ENCODE results near the gene BEND3.
"Not testable (repeated sequence)": the region's sequence is repeated elsewhere in the genome, so short reads cannot be mapped to it uniquely, and the experiment has no call there.

BEND3 gene

DNA sequence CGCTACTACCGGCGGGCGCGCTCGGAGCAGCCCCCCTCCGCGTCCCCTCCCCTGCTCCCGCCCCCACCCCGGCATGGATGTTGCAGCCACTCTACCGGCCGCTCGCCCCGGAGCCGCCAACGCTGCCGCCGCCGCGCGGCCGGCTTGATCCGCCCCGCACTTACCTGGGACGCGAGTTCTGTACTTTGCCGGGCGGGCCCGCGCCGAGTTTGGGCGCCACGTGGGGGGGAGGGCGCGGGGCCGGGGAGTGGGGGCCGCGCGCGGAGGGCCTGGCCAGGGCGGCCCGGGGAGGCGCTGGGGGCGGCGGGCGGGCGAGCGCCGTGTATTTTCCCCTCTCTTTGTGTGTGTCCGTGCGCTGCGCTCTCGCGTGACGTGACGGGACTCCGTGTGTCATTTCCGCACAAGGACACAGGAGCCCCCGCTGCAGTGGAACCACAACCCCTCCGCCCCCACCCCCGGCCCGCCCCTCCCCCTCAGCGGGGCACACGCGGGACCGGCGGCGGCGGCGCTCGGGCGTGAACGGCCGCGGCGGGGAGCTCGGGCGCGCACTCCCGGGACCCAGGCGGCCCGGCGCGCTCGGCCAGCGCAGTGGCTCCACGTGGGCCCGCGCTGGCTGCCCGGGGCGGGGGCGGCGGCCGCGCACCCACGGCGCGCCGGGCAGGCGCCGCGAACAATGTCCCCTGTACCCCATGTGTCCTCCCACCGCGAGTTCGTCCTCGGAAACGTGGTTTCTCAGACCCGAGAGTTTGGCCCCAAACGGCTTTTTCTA is at the start of gene BEND3:
Gene BEND3 (minus strand): TSS at position 590 of the 769 bp plus-strand sequence. CDS start 16,230 bp downstream, outside the sequence.
- DNase-seq, result peak; percentile 38

DNA sequence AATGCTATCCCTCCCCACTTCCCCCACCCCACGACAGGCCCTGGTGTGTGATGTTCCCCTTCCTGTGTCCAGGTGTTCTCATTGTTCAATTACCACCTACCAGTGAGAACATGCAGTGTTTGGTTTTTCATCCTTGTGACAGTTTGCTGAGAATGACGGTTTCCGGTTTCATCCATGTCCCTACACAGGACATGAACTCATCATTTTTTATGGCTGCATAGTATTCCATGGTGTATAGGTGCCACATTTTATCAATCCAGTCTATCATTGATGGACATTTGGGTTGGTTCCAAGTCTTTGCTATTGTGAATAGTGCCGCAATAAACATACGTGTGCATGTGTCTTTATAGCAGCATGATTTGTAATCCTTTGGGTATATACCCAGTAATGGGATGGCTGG is 49.0 kb upstream of the BEND3 start:
- DNase-seq, result not testable (repeated sequence)

DNA sequence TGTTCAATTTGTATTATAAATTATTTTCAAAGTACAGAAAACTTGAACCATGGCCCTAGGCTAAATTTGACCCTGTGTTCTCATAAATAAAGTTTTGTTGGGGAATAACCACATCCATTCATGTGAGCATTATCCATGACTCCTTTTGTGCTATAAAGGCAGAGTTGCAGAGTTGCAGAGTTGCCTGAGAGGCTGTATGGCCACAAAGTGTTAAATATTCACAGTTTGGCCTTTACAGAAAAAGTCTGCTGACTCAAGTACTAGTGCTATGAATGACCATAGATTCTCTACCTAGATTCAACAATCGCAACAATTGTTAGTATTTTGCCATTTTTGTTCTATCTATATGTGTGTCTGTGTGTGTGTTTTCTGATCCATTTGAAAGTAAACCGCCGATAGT is 46.2 kb upstream of the BEND3 start:
- DNase-seq, result no peak

DNA sequence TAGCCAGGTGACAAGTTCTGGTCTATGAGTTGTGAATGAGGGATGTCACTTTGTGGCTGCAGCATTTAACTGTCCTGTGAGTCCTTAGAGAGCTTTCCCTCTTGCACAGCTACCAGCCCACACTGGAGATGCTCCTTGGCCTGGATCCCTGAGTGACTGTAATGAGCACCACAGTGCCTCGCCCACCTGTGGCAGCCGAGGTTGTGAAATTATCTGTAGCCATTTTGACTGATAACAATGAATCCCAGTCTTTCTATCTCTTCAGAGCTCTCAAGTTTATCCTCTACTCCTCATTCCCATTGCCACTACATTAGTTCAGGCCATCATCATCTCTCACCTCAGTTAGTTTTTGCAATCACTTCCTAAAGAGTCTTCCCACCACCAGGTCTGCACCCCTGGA is 41.3 kb upstream of the BEND3 start:
- DNase-seq, result no peak

DNA sequence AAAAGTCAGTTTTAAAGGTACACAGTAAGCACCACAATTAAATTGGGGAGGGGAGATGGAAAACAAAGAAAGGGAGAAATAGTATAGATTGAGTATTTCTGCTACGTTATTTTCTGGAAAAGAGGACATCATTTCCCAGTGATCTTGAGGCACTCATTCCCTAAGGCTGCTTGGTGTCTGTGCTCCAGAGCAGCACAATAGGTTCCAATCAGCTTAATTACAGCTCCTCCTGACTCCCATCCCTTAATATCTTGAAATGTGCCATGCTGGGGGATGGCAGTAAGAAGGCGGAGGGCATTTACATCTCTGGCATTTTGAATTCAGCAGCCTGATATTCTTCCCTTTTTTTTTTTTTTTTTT is 39.5 kb upstream of the BEND3 start:
- DNase-seq, result no peak

DNA sequence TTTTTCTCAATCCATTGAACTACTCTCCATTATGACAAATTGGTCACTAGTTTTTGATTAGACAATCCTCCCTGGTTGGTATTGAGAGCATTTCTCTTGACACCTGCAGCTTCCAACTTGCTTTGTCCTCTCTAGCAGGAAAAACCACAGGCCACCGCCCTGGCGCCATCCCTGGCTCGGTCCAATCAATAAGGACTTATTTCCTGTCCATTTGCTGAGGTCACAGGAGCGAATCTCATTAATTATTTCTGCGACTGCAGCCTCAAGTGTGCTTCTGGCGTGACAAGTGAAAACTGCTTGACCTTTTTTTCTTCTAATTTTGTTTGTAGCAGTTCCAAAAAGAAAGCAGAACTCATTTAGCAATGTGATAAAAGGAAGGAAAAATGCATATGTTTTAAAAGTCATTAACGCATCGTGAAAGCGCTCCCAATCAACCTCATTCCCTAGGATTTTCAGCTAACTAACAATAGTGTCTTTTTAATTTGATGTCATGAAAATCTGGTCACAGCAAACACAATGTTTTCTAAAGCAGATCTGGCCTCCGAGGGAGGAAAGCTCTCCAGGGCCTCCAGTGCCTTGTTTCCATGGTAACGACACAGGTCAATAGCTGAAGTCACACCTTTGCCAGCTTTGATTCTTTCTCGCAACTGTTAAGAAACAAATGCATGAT is 39.0 kb upstream of the BEND3 start:
- DNase-seq, result no peak

DNA sequence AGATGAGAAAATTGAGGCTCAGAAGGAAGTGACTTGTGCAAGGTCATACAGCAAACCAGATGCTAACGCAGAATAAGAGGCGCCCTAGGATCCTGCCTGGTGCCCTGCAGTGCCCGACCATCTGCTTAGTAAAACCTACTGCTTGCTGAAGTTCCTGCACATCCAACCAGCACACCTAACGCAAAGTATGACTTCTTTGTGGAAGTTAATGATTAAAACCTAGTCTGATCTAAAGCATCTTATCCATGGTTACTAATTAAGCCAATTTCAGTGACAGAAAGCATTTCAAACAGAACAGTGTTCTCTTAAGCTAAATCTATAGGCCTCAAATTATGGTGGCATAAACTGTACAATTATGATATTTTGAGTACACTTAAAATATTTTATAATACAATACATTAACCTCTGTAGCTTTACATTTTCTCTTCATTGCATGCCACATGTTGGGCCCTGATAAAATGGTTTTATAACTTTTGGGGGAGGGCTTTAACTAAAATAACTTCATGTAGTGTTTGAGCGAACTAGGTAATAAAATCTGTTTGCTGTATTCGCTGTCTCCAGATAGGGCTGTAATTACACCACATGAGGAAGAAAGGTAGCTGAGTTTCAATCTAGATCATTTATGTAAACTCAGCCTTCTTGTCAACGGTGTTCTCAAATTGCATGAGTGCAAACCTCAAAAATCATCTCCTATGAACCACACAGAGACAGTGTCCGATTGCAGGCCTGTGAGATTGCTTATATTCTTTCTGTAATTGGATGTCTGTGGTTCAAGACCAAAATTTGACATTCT is 37.5 kb upstream of the BEND3 start:
- DNase-seq, result no peak

DNA sequence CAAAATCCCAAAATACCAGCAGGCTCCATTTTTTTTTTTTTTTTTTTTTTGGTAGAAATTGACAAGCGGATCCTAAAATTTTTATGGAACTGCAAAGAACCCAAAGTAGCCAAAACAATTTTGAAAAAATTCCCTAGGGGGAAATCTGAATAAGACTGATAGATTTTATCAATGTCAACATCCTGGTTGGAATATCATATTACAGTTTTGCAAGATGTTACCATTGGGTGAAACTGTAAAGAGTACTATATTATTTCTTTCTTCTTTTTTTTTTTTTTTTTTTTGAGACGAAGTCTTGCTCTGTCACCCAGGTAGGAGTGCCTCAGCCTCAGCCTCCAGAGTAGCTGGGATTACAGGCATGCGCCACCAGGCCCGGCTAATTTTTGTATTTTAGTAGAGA is 29.4 kb upstream of the BEND3 start:
- DNase-seq, result no peak

DNA sequence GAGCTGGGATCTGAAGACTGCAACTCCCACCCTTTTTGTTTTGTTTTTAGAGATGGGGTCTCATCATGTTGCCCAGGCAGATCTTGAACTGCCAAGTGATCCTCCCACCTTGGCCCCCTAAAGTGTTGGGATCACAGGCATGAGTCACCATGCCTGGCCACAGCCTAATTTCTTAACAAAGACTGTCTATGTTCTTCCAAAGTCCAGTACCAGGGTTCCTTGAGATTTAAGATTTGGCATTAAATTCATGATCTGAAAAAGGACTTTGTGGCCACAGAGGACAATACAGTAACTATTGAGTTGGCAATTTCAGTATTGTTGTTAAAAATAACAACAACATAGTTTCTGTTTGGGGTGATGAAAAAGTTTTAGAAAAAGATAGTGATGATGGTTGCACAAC is 28.7 kb upstream of the BEND3 start:
- DNase-seq, result no peak

DNA sequence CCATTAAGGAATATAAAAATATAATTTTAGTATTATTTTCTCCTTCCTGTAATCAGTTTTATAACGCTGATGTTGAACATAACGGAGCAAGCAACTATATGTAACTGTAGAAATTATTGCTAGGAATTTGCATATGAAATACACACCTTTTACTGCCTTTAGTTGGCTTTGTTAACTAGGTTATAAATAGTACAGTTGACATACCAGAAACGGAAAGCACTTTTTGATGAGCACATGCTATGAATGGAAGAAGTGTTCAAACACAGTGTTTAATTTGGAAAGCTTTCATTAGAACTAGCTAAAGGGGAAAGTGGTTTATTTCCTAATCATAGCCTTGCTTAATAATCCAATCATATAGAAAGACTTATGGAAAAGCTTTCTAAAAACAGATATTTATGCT is 25.3 kb upstream of the BEND3 start:
- DNase-seq, result no peak

DNA sequence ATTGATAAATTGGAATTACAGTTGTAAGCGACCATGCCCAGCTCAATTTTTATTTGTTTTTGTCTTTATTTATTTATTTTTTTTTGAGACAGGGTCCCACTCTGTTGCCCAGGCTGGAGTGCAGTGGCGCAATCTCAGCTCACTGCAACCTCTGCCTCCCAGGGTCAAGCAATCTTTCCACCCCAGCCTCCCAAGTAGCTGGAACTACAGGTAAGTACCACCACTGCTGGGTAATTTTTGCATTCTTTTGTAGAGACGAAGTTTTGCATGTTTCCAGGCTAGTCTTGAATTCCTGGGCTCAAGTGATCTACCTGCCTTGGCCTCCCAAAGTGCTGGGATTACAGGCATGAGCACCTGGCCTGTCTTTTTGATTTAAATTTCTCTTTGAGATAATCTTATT is 21.0 kb upstream of the BEND3 start:
- DNase-seq, result not testable (repeated sequence)

DNA sequence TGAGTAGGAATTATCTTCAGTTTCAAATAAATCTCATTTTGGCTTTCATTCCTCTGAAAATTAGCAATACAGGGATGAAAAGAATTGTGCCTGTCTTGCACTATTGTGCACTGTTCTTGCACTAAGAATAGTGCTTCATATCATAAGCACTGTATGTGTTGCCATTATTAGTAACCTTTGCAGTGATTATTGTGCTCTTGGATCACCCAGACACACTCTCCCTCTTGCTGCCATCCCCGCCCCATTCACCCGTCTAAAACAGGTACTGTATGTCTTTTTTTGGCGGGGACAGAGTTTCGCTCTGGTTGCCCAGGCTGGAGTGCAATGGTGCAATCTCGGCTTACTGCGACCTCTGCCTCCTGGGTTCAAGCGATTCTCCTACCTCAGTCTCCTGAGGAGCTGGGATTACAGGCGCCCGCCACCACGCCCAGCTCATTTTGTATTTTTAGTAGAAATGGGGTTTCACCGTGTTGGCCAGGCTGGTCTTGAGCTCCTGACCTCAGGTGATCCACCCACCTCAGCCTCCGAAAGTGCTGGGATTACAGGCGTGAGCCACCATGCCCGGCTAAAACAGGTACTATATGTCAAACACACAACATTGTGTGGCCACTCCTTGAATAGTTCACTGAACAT is 19.8 kb upstream of the BEND3 start:
- DNase-seq, result not testable (repeated sequence)

DNA sequence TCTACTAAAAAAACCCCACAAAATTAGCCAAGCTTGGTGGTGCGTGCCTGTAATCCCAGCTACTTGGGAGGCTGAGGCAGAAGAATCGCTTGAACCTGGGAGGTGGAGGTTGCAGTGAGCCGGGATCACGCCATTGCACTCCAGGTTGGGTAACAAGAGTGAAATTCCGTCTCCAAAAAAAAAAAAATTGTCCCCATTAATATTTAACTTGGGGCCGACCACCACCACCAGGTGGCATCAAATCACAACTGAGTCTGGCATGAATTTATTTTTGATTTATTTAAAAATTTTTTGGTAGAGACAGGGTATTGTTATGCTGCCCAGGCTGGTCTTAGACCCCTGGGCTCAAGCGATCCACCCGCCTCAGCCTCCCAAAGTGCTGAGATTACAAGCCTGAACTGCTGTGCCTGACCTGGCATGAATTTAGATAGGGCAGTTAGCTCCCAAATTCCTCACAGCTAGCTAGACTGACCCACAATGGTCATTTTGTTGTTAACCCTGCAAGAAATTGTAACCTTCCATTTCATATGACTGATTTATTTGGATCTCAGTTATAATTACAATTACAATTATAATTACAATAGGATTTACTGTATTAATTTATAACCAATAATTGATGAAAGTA is 17.1 kb upstream of the BEND3 start:
- DNase-seq, result peak; percentile 23

DNA sequence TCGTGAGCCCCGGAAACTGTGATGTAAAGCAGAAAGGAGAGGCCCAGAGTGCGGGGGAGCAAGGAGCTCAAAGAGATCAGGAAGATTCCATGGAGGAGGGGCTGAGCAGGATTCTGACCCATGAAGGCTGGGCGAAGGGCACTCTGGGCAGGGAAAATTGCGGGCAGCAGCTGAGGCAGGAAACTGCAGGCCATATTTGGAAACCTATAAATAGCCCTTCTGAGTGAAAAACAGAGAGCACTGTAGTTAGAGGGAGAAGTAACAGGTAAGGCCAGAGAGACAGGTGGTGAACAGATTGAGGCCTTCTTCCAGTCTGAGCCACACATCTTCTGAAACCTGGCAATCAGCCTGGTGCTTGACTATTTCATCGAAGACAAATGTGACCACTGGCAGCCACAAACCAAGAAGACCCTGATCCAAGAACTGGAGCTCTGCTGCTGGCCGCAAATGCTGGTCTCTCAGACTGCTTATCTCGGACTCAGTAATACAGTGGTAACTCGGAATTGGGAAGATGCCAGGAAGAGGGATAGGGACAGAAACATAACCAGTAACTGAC is 14.1 kb upstream of the BEND3 start:
- DNase-seq, result no peak

DNA sequence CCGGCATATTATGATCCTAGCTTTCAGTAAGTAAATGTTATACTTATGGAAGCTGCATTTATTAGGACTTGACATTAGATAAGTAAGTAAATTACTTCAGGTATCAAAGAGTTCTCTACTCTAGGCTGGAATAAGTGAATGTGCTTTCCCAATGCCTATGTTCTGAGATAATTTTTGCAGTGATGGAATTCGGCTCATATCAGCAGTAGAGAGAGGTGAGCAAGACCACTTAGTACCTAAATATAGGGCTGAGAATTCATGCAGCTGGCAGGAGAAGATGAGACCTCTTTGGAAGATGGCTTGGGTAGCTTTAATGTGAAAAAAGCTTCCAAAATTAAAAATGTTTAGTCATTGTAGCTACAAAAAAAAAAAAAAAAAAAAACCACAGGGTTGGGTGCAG is 13.3 kb upstream of the BEND3 start:
- DNase-seq, result no peak

DNA sequence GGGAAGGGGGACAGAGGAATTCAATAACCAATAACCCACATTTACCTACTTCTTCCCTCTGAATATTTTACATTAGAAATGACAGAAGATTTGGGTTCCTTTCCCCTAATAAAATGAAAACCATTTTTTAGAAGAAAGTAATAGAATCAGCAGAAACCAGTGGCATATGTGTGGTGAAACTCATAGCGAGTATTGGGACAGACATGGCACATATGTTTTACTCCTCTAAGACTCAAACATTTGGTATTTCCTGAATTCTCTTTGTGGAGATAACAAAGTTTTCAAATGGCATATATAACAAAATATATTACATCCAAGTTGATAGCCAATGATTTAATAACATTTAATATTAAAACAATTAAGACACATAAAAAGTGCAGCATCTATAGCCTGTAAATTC is 12.9 kb upstream of the BEND3 start:
- no peak for DNase-seq

DNA sequence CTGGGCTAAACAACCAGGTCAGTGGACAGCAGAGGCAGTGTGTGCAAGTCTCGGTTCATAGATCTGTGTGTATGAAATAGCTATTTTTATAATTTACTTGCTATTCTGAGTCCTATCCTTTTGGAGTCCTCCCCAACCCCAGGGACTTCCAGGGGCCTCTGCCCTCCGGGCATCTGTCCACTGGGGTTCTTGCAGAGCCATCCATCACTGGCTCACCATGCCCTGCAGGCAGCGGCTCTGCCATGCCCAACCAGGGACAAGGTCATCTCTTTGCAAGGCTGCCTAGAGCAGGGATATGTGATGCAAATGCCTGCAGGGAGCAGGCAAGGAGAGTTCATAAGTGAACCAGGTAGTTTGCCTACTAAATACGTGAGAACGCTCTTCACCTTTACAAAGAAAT is 10.5 kb upstream of the BEND3 start:
- no peak for DNase-seq

DNA sequence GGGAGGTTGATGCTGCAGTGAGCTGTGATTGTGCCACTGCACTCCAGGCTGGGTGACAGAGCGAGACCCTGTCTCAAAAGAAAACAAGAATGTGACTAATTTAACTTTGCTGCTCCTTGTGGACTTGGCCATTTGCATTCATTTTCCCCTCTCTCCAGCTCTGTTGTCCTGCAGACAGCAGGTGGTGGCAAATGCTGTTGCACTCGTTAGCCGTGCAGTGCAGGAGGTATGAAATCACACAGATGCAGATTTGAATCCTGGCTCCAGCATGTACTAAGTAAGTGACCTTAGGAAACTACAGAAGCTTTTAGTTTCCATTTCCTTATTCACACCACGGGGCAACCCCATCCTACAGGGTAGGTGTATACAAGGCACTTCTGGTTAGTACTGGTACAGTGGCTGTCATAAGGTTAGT is 9.6 kb upstream of the BEND3 start:
- no peak for DNase-seq

DNA sequence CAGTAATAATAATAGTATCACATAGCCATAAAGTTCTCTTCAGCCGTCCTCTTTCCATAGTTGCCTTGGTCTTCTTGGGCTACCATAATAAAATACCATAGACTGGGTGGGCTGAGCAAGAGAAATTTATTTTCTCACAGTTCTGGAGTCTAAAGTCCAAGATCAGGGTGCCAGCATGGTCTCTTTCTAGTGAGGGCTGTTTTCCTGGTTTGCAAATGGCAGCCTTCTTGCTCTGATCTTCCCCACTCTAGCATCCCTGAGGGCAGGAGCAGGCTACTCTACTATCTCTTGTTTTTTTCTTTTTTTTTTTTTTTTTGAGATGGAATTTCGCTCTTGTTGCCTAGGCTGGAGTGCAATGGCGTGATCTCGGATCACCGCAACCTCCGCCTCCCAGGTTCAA is 8.2 kb upstream of the BEND3 start:
- DNase-seq, result no peak

DNA sequence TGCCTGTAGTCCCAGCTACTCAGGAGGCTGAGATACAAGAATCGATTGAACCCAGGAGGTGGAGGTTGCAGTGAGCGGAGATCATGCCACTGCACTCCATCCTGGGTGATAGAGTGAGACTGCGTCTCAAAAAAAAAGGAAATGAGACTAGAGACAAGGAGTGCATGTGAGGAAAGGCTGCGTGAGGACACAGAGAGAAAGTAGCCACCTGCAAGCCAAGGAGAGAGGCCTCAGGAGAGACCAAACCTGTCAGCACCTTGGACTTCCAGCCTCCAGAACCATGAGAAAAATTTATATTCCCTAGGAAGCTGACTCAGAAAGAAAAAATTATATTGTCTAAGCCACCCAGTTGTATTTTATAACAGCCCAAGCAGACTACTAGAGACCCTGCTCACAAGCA is 7.4 kb upstream of the BEND3 start:
- no peak for DNase-seq

DNA sequence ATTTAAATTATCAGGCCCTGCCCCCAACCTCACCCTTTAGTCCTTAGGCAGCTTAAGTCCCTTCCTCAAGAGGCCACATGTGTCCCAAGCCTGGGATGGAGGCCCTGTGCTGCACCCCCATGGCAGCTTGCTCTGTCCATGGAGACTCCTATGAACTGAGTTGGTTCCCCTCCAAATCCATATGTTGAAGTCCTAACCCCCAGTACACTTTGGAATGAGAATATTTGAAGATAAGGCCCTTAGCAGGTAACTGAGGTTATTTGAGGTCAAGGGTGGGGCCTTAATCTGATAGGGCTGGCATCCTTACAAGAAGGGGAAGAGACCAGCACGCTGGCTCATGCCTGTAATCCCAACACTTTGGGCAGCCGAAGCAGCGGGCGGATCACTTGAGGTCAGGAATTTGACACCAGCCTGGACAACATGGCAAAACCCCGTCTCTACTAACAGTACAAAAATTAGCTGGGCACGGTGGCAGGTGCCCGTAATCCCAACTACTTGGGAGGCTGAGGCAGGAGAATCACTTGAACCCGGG is 6.7 kb upstream of the BEND3 start:
- DNase-seq, result no peak

DNA sequence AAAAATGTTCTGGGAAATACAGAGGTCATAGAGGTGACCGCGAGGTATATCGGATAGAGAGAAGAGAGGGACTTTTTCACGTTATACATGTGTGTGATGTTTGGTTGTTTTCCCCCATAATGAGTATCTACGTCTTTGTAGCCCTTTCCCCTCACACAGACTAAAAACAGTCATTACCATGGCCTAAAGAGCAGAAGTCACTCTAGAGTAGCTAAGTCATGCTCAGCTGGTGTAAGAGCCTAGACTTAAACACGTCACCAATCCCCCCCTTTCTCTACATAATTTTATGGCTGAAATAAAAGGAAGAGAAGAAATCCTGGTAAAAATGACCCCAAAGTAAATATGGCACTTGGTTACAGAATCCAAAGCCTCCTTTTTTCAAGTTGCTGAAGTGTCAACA is 6.0 kb upstream of the BEND3 start:
- DNase-seq, result no peak

All from activated CD4-positive, alpha-beta T cell treated with anti-CD3 and anti-CD28 coated beads, Interleukin-10, Interleukin-2, amounts not matched to agents 100 ng/mL and 50 ng/mL, durations not matched to agents 16 hours and 8 hours (primary cell).